HepG2 (cell line): ENCODE measurements around the gene COPZ1. TPM values are rescaled to one million over a fixed set of nuclear protein-coding genes. Genes with fewer than 3 reads are reported as not detected.
A peak's percentile ranks its signal among the peaks of the same experiment; 100 is the strongest.

Source experiments
- E2F2 ChIP-seq: sonication (generic); formaldehyde crosslinking; IDR thresholded peaks from 2 replicates; pipeline ENCODE4 v1.4.0; 2020; ENCODE audit warnings: missing genetic modification reagents, borderline replicate concordance
- FLYWCH1 ChIP-seq: sonication (generic); formaldehyde crosslinking; IDR thresholded peaks from 2 replicates; pipeline ENCODE4 v1.8.1; 2023; ENCODE audit warnings: mild to moderate bottlenecking, missing genetic modification reagents
- HIVEP1 ChIP-seq: sonication (generic); formaldehyde crosslinking; IDR thresholded peaks from 2 replicates; pipeline ENCODE4 v1.4.0; 2020; ENCODE audit warnings: mild to moderate bottlenecking, missing genetic modification reagents
- HMG20B ChIP-seq: conservative IDR thresholded peaks from 2 replicates; pipeline ENCODE4 v1.6.1; 2016; ENCODE audit warnings: missing genetic modification reagents, missing compliant biosample characterization
- HOXA3 ChIP-seq: sonication (generic); formaldehyde crosslinking; IDR thresholded peaks from 2 replicates; pipeline ENCODE4 v1.5.0; 2020; ENCODE audit warnings: missing genetic modification reagents
- JDP2 ChIP-seq: sonication (generic); formaldehyde crosslinking; IDR thresholded peaks from 2 replicates; pipeline ENCODE4 v1.8.1; 2022; ENCODE audit warnings: missing genetic modification reagents, borderline replicate concordance
- MTERF4 ChIP-seq: sonication (generic); formaldehyde crosslinking; IDR thresholded peaks from 2 replicates; pipeline ENCODE4 v1.8.0; 2023; ENCODE audit warnings: mild to moderate bottlenecking, missing genetic modification reagents
- NFKB2 ChIP-seq: sonication (generic); formaldehyde crosslinking; IDR thresholded peaks from 2 replicates; pipeline ENCODE4 v1.4.0; 2020; ENCODE audit warnings: missing genetic modification reagents, borderline replicate concordance
- POLR2G ChIP-seq: fragments of 200-400 bp; formaldehyde crosslinking; IDR thresholded peaks from 2 replicates; pipeline ENCODE4 v1.6.1; 2018; ENCODE audit warnings: mild to moderate bottlenecking, low read depth, low read length, moderate library complexity
- RFXAP ChIP-seq: sonication (generic); formaldehyde crosslinking; IDR thresholded peaks from 2 replicates; pipeline ENCODE4 v1.4.0; 2020; ENCODE audit warnings: missing genetic modification reagents, borderline replicate concordance
- SP5 ChIP-seq: IDR thresholded peaks from 2 replicates; pipeline ENCODE4 v1.6.1; 2016; ENCODE audit warnings: low read depth, borderline replicate concordance
- TBX3 ChIP-seq: fragments of 450-650 bp; IDR thresholded peaks from 2 replicates; pipeline ENCODE4 v1.6.1; 2017; ENCODE audit warnings: antibody characterized with exemption, mild to moderate bottlenecking, inconsistent platforms, borderline replicate concordance
- ZBTB42 ChIP-seq: sonication (generic); formaldehyde crosslinking; IDR thresholded peaks from 2 replicates; pipeline ENCODE4 v1.5.0; 2020; ENCODE audit warnings: mild to moderate bottlenecking, missing genetic modification reagents
- ZBTB44 ChIP-seq: sonication (generic); formaldehyde crosslinking; IDR thresholded peaks from 2 replicates; pipeline ENCODE4 v1.4.0; 2020; ENCODE audit warnings: missing genetic modification reagents
- ZBTB7A ChIP-seq: sonication (generic); formaldehyde crosslinking; IDR thresholded peaks from 2 replicates; pipeline ENCODE4 v1.8.0; 2022; ENCODE audit warnings: mild to moderate bottlenecking, missing genetic modification reagents
- ZHX1 ChIP-seq: sonication (generic); formaldehyde crosslinking; IDR thresholded peaks from 2 replicates; pipeline ENCODE4 v1.8.1; 2022; ENCODE audit warnings: low read depth, mild to moderate bottlenecking, missing genetic modification reagents
- ZNF354B ChIP-seq: sonication (generic); formaldehyde crosslinking; IDR thresholded peaks from 2 replicates; pipeline ENCODE4 v1.8.0; 2022; ENCODE audit warnings: mild to moderate bottlenecking, missing genetic modification reagents
- ZNF432 ChIP-seq: sonication (generic); formaldehyde crosslinking; IDR thresholded peaks from 2 replicates; pipeline ENCODE4 v1.5.0; 2020; ENCODE audit warnings: missing genetic modification reagents, mild to moderate bottlenecking, borderline replicate concordance
- ZNF790 ChIP-seq: sonication (generic); formaldehyde crosslinking; IDR thresholded peaks from 2 replicates; pipeline ENCODE4 v1.8.0; 2022; ENCODE audit warnings: missing genetic modification reagents, mild to moderate bottlenecking, borderline replicate concordance
- polyA plus RNA-seq, 8 experiments: library from polyadenylated mRNA; depleted of rRNA in 3 of 8; stranded (reverse) in 7 of 8; unstranded in 1 of 8; fragments of >200 nt; fragmentation: Illumina TruSeq in 4 of 8; extraction: Trizol in 4 of 8; gene quantifications; 2 replicates each; pipeline versions ENCODE4 v1.2.1 to v1.2.3, GENCODE V29; 2011 to 2016; ENCODE audit warnings: low read depth in 4 of 8, missing spikeins in 1 of 8, mixed read lengths in 1 of 8; ENCODE audit not compliant: insufficient read depth in 1 of 8
- total RNA-seq, 5 experiments: library from RNA; depleted of rRNA; stranded (reverse); fragments of >200 nt; fragmentation: Illumina TruSeq; extraction: Trizol; gene quantifications; 2 replicates each; pipeline ENCODE4 v1.2.3, GENCODE V29; 2016; ENCODE audit warnings: low read depth in 1 of 5

COPZ1 gene
- total and polyA plus RNA-seq, 2 of the 13 experiments (the other 11 are each of a cell fraction or from before 2014, with no cell fraction given): 125 to 184 TPM

GRCh38 chr12:54280468-54281260 is 44.3 kb upstream of the COPZ1 start, which contains the start of gene HNRNPA1 (continued):
- peak; percentile 75 for TF ChIP-seq HOXA3 (CRISPR knock-in tag)
- no peak for TF ChIP-seq MTERF4
- TF ChIP-seq TBX3: no peak
- TF ChIP-seq ZHX1 (CRISPR knock-in tag): no peak; the same call in 1 of the 2 replicates
- TF ChIP-seq E2F2 (CRISPR knock-in tag): no peak
- TF ChIP-seq FLYWCH1 (CRISPR knock-in tag): peak; percentile 92; the same call in 1 of the 2 replicates
- TF ChIP-seq NFKB2: peak; percentile 72; the same call in 1 of the 2 replicates
- no peak for TF ChIP-seq ZBTB7A
- no peak for TF ChIP-seq HMG20B
- TF ChIP-seq RFXAP (CRISPR knock-in tag): peak; percentile 21; the same call in 1 of the 2 replicates
- TF ChIP-seq ZNF354B (CRISPR knock-in tag): no peak
- no peak for TF ChIP-seq ZBTB42 (CRISPR knock-in tag)
- no peak for TF ChIP-seq ZBTB44 (CRISPR knock-in tag)
- no peak for TF ChIP-seq ZNF790
- TF ChIP-seq HIVEP1 (CRISPR knock-in tag): no peak
- TF ChIP-seq ZNF432 (CRISPR knock-in tag): no peak
- no peak for TF ChIP-seq JDP2 (CRISPR knock-in tag)
- TF ChIP-seq POLR2G: peak; percentile 99
- TF ChIP-seq SP5 (CRISPR knock-in tag): 0 out of 2 replicates have a peak, but pooled peaks have one; percentile 19
